Measurements from ENCODE around the gene C8G. TPM values are rescaled to one million over a fixed set of nuclear protein-coding genes. Genes with fewer than 3 reads are reported as not detected.

C8G gene
- total RNA-seq, 1 donor from 2014 or later: 2.8 TPM

DNA sequence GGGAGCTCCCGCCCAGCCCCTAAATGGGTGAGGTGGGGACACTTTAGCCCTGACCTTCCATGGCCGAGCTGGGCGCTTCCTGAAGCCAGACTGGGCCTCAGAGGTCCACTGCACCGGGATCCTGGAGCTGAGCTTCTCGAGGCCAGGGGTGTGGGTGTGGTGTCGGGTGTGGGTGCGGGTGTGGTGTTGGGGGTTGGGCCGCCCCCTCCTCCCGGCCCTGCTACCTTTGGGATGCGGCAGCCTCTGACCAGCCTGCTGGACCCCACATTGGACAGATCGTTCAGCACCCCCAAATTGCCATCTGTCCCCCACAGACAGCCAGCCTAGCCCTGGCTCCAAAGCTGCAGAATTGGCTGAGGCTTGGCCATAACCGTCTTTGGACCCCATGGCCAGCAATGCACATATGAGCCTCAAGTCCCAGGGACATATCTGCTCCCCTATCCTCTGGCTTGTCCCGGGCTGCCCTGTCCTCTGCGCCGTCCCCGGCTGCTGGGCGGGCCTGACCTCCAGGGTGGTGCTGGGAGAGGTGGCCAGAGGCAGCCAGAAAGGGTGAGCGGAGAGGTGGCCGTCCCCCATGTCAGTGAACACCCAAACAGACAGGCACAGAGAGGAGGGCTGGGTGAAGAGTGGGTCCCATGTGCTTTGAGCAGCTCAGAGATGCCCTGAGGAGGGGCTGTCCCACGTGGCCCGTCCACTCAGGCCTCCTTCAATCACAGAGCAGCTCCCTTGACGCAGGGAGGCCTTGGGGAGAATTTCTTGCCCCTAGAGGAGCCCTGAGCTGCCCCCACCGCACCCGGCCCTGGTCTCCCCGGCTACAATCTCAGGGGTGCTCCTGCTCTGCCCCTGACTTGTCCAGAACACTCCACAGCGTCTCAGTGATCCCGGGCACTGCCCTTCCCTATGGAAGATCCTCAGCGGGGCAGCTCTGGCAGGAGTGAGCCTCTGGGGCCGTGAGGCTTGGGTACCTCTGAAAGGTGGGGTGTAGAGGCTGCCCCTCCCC, 28.9 kb downstream of the C8G start:
- no peak overlapping the region for H3K4me3 Mint-ChIP-seq (ENCODE audit: low read depth)
- H3K9me3 Mint-ChIP-seq (ENCODE audit: low read depth): no peaks in the 10 kb centered on the region
- H3K4me1 Mint-ChIP-seq (ENCODE audit: low read depth): no peaks in the 10 kb centered on the region
- no peak for DNase-seq (ENCODE audit: low spot score, unreplicated experiment)
- peaks cover 15% of the 10 kb centered on the region for H3K27me3 Mint-ChIP-seq
- TF ChIP-seq, protein P1, sequence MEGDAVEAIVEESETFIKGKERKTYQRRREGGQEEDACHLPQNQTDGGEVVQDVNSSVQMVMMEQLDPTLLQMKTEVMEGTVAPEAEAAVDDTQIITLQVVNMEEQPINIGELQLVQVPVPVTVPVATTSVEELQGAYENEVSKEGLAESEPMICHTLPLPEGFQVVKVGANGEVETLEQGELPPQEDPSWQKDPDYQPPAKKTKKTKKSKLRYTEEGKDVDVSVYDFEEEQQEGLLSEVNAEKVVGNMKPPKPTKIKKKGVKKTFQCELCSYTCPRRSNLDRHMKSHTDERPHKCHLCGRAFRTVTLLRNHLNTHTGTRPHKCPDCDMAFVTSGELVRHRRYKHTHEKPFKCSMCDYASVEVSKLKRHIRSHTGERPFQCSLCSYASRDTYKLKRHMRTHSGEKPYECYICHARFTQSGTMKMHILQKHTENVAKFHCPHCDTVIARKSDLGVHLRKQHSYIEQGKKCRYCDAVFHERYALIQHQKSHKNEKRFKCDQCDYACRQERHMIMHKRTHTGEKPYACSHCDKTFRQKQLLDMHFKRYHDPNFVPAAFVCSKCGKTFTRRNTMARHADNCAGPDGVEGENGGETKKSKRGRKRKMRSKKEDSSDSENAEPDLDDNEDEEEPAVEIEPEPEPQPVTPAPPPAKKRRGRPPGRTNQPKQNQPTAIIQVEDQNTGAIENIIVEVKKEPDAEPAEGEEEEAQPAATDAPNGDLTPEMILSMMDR (IDR thresholded peaks at IDR 0.05; ENCODE audit: unreplicated experiment): no peak
- H3K27ac Mint-ChIP-seq: no peak overlapping the region
- no peaks in the 10 kb centered on the region for H3K36me3 Mint-ChIP-seq (ENCODE audit: insufficient read depth)

GRCh38 chr9:136974817-136975535, 29.9 kb downstream of the C8G start:
- Mint-ChIP-seq H3K4me3 (ENCODE audit: low read depth) (no peak overlapping the region), H3K9me3 (ENCODE audit: low read depth) (no peaks in the 10 kb centered on the region), H3K27me3 (peaks cover 15% of the 10 kb centered on the region), H3K27ac (no peak overlapping the region), H3K36me3 (ENCODE audit: insufficient read depth) (no peaks in the 10 kb centered on the region), H3K4me1 (ENCODE audit: low read depth) (no peaks in the 10 kb centered on the region)
- TF ChIP-seq, protein P1 (IDR thresholded peaks at IDR 0.05; ENCODE audit: unreplicated experiment): no peak
- DNase-seq (ENCODE audit: low spot score, unreplicated experiment): no peak

GRCh38 chr9:136975644-136976043, 30.6 kb downstream of the C8G start:
- Mint-ChIP-seq H3K27me3 (peaks cover 17% of the 10 kb centered on the region), H3K4me1 (ENCODE audit: low read depth) (no peaks in the 10 kb centered on the region), H3K36me3 (ENCODE audit: insufficient read depth) (no peaks in the 10 kb centered on the region), H3K4me3 (ENCODE audit: low read depth) (no peak overlapping the region), H3K9me3 (ENCODE audit: low read depth) (no peaks in the 10 kb centered on the region), H3K27ac (no peak overlapping the region)
- TF ChIP-seq, protein P1 (IDR thresholded peaks at IDR 0.05; ENCODE audit: unreplicated experiment): peak; percentile 8
- DNase-seq (ENCODE audit: low spot score, unreplicated experiment): no peak

DNA sequence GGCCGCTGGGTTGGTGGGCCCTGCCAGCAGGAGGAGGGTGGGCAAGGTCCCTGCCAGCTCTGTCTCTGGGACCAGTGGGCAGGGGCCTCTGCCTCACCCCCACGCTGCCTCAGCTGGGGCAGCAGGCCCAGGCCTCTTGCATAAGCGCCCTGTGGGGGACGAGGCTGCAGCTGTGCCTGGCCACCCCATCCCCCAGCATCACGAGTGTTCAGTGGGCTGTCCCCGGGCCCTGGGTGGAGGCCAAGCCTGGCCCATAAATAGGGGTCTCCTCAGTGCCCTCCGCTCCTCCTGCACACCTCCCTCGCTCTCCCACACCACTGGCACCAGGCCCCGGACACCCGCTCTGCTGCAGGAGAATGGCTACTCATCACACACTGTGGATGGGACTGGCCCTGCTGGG, 32.2 kb downstream of the C8G start, which contains the start of gene PTGDS:
PTGDS (plus strand) TSS at position 282 of the 400 bp plus-strand sequence; CDS start at position 357, 75 bp downstream.
- H3K27me3 Mint-ChIP-seq: peaks cover 20% of the 10 kb centered on the region
- H3K36me3 Mint-ChIP-seq (ENCODE audit: insufficient read depth): no peaks in the 10 kb centered on the region
- TF ChIP-seq, protein P1 (IDR thresholded peaks at IDR 0.05; ENCODE audit: unreplicated experiment): no peak
- H3K4me1 Mint-ChIP-seq (ENCODE audit: low read depth): no peaks in the 10 kb centered on the region
- peak within 1 kb of the TSS; percentile 24 for H3K4me3 Mint-ChIP-seq (ENCODE audit: low read depth)
- H3K9me3 Mint-ChIP-seq (ENCODE audit: low read depth): no peaks in the 10 kb centered on the region
- H3K27ac Mint-ChIP-seq: no peak within 1 kb of the TSS
- DNase-seq (ENCODE audit: low spot score, unreplicated experiment): no peak

GRCh38 chr9:136977649-136978072, 32.6 kb downstream of the C8G start:
- TF ChIP-seq, protein P1 (IDR thresholded peaks at IDR 0.05; ENCODE audit: unreplicated experiment): no peak
- no peaks in the 10 kb centered on the region for H3K9me3 Mint-ChIP-seq (ENCODE audit: low read depth)
- no peaks in the 10 kb centered on the region for H3K4me1 Mint-ChIP-seq (ENCODE audit: low read depth)
- H3K4me3 Mint-ChIP-seq (ENCODE audit: low read depth): peak overlapping the region; percentile 24
- DNase-seq (ENCODE audit: low spot score, unreplicated experiment): no peak
- no peaks in the 10 kb centered on the region for H3K36me3 Mint-ChIP-seq (ENCODE audit: insufficient read depth)
- no peak overlapping the region for H3K27ac Mint-ChIP-seq
- peaks cover 20% of the 10 kb centered on the region for H3K27me3 Mint-ChIP-seq

All from progenitor cell of endocrine pancreas (in vitro differentiated cells).